ENCODE data around the gene STK32C. TPM values are rescaled to one million over a fixed set of nuclear protein-coding genes. Genes with fewer than 3 reads are reported as not detected.

The STK32C gene
- total and polyA plus RNA-seq, 2 of the 4 experiments (the other 2 are of a cell fraction): 5.0 to 8.3 TPM

DNA sequence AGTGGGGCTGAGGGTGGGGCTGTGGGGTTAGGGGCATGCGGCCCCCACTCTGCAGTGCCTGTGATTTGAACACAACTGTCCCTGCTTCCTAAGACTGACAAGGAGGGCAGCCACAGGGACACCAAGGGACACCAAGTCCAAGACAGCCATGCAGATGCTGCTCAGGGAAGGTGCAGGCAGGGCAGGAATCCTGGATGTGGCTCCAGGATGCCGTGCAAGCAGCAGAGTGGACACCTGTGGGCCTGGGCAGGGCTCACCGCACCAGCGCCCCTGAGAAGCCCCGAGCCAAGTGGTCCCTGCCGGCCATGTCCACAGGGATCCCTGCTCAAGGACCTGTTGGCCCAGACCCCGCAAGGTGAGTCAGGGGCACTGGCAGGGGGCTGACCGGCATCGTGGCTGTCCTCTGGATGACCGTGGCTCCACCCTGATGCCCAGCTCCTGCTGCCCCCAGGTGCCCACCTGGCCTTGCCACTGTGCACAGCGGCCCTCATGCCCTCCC, 58.5 kb downstream of the STK32C start:
- in situ Hi-C loops (cut with MboI; ENCODE audit: low sequenced_read_pairs) (no loop called here), intact Hi-C loops (cut with micrococcal nuclease) (no loop called here), dilution Hi-C loops (cut with HindIII; ENCODE audit: low sequenced_read_pairs, unreplicated experiment) (loop anchor here (25.0 kb wide), 1 partner anchor 88 kb away; the partner anchor contains the start of gene LRRC27)
- no peak overlapping the region for H3K23ac ChIP-seq (ENCODE audit: low read depth, low read length)
- H4K5ac ChIP-seq (ENCODE audit: low read depth, low read length): no peak overlapping the region
- H3K9me1 ChIP-seq (ENCODE audit: insufficient read depth, low read length): no peaks in the 10 kb centered on the region
- H3K56ac ChIP-seq (ENCODE audit: extremely low read depth, insufficient read depth, low read length): no peak overlapping the region
- H4K20me1 ChIP-seq (ENCODE audit: insufficient read depth, low read length): no peaks in the 10 kb centered on the region
- no peak overlapping the region for H2AK5ac ChIP-seq (ENCODE audit: low read depth, low read length)
- no peaks in the 10 kb centered on the region for H3K9me3 ChIP-seq (ENCODE audit: control insufficient read depth, insufficient read depth, low read length)
- no peak overlapping the region for H3K14ac ChIP-seq (replicated peaks; ENCODE audit: low read depth, low read length)
- H3K9ac ChIP-seq (ENCODE audit: low read depth, low read length): no peak overlapping the region
- no peaks in the 10 kb centered on the region for H3K79me1 ChIP-seq (ENCODE audit: low read depth in 1 of 2, low read length in 2 of 2)
- no peak overlapping the region for H3K4ac ChIP-seq (ENCODE audit: low read depth, low read length)
- no peak for DNase-seq
- CTCF ChIA-PET: no interaction called here
- H2BK120ac ChIP-seq (ENCODE audit: low read depth, low read length): no peak overlapping the region
- H4K91ac ChIP-seq (ENCODE audit: insufficient read depth, low read depth, low read length): no peak overlapping the region
- H3K36me3 ChIP-seq (ENCODE audit: control insufficient read depth, insufficient read depth, low read length): no peaks in the 10 kb centered on the region
- no TSS peak for BruUV-seq (replicated peaks)
- WGBS, 2 experiments (ENCODE audit: extremely low coverage in 2 of 2, insufficient read length in 1 of 2): 86% methylated on average over 8 of the region's 11 CpGs; no CpG with 5 or more reads in 1 of the 2 experiments
- no peak overlapping the region for H3K27ac ChIP-seq (ENCODE audit: insufficient read depth, low read length)
- no peak overlapping the region for H3K18ac ChIP-seq (ENCODE audit: low read depth, low read length)
- peak; percentile 18 for ATAC-seq (ENCODE audit: low read depth)
- H3K4me2 ChIP-seq (ENCODE audit: low read depth, low read length): no peak overlapping the region
- no peaks in the 10 kb centered on the region; the same call in 1 of the 2 replicates for H3K27me3 ChIP-seq (ENCODE audit: control insufficient read depth, insufficient read depth, low read length)
- H2AFZ ChIP-seq (replicated peaks; ENCODE audit: low read length, poor library complexity): no peak overlapping the region
- TF ChIP-seq BHLHE40 (IDR thresholded peaks at IDR 0.05; ENCODE audit: low read depth, low read length): no peak
- no peak for TF ChIP-seq RAD21 (IDR thresholded peaks at IDR 0.05; ENCODE audit: low read length)
- TF ChIP-seq RCOR1 (IDR thresholded peaks at IDR 0.05; ENCODE audit: insufficient replicate concordance, low read length): no peak
- TF ChIP-seq, protein P1, sequence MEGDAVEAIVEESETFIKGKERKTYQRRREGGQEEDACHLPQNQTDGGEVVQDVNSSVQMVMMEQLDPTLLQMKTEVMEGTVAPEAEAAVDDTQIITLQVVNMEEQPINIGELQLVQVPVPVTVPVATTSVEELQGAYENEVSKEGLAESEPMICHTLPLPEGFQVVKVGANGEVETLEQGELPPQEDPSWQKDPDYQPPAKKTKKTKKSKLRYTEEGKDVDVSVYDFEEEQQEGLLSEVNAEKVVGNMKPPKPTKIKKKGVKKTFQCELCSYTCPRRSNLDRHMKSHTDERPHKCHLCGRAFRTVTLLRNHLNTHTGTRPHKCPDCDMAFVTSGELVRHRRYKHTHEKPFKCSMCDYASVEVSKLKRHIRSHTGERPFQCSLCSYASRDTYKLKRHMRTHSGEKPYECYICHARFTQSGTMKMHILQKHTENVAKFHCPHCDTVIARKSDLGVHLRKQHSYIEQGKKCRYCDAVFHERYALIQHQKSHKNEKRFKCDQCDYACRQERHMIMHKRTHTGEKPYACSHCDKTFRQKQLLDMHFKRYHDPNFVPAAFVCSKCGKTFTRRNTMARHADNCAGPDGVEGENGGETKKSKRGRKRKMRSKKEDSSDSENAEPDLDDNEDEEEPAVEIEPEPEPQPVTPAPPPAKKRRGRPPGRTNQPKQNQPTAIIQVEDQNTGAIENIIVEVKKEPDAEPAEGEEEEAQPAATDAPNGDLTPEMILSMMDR (conservative IDR thresholded peaks at IDR 0.05; ENCODE audit: low read depth, low read length): no peak
- TF ChIP-seq ELK1 (IDR thresholded peaks at IDR 0.05; ENCODE audit: borderline replicate concordance, low read depth, low read length): no peak
- no peak for TF ChIP-seq MXI1 (IDR thresholded peaks at IDR 0.05; ENCODE audit: borderline replicate concordance, low read depth, low read length)
- TF ChIP-seq MAFK (IDR thresholded peaks at IDR 0.05; ENCODE audit: low read depth, low read length): no peak
- TF ChIP-seq FOS (IDR thresholded peaks at IDR 0.05; ENCODE audit: low read depth, low read length): no peak
- no peak for TF ChIP-seq SMC3 (IDR thresholded peaks at IDR 0.05; ENCODE audit: low read depth, low read length)
- no peak for TF ChIP-seq MAZ (IDR thresholded peaks at IDR 0.05; ENCODE audit: borderline replicate concordance, low read depth, low read length)
- no peak for TF ChIP-seq CHD1 (IDR thresholded peaks at IDR 0.05; ENCODE audit: low read depth, low read length)
- no peak overlapping the region for H3K4me3 ChIP-seq (ENCODE audit: insufficient read depth, low read depth, low read length)
- H2BK20ac ChIP-seq (ENCODE audit: low read depth, low read length): no peak overlapping the region
- H4K8ac ChIP-seq (ENCODE audit: low read depth in 2 of 2, low read length in 2 of 2): no peak overlapping the region
- H3K4me1 ChIP-seq (ENCODE audit: control insufficient read depth, insufficient read depth, low read length): no peaks in the 10 kb centered on the region
- H2BK5ac ChIP-seq (ENCODE audit: low read depth, low read length, poor library complexity, severe bottlenecking): no peak overlapping the region
- H2BK15ac ChIP-seq (ENCODE audit: low read depth, low read length): no peak overlapping the region
- H2AK9ac ChIP-seq (replicated peaks; ENCODE audit: low read depth, low read length, poor library complexity): no peak overlapping the region
- POLR2A ChIA-PET (ENCODE audit: unreplicated experiment): no interaction called here
